Measurements from ENCODE around the gene ANO10. TPM values are rescaled to one million over a fixed set of nuclear protein-coding genes. Genes with fewer than 3 reads are reported as not detected.
"Not testable (repeated sequence)": the region's sequence is repeated elsewhere in the genome, so short reads cannot be mapped to it uniquely, and the experiment has no call there.

Gene ANO10
- total RNA-seq, 6 experiments from 2014 or later, result 10.5 to 24.1 (median 13.6) TPM

GRCh38 chr3:43363621-43364266 lies 258.1 kb downstream of the ANO10 start:
- intact Hi-C loops (cut with DNase I), result no loop called here
- Histone ChIP-seq H3K27ac (no peak overlapping the region), H3K9me3 (no peaks in the 10 kb centered on the region), H3K27me3 (no peaks in the 10 kb centered on the region), H3K4me3 (no peak overlapping the region), H3K36me3 (no peaks in the 10 kb centered on the region), H3K4me1 (no peaks in the 10 kb centered on the region)
- no CpG with 5 or more reads among the region's 26 CpGs for WGBS (ENCODE audit: insufficient coverage, low coverage, low lambda C conversion rate, missing lambda C conversion rate)
- DNase-seq (no peak), ATAC-seq (peak in 1 of 4 donors; percentile 6)
- TF ChIP-seq POLR2A (IDR thresholded peaks at IDR 0.05) (no peak), CTCF (IDR thresholded peaks at IDR 0.05) (no peak)

- DNase-seq (no peak), ATAC-seq (no peak)
- Histone ChIP-seq H3K4me3 (no peak overlapping the region), H3K27ac (no peak overlapping the region), H3K27me3 (no peaks in the 10 kb centered on the region), H3K4me1 (no peaks in the 10 kb centered on the region), H3K36me3 (no peaks in the 10 kb centered on the region), H3K9me3 (no peaks in the 10 kb centered on the region)
- intact Hi-C loops (cut with DNase I), result no loop called here
- TF ChIP-seq POLR2A (IDR thresholded peaks at IDR 0.05), result no peak
- TF ChIP-seq CTCF (IDR thresholded peaks at IDR 0.05), result no peak
- WGBS (ENCODE audit: insufficient coverage, low coverage, low lambda C conversion rate, missing lambda C conversion rate), result no CpG with 5 or more reads among the region's 6 CpGs
Observed at GRCh38 chr3:43362961-43363360, 258.9 kb downstream of the ANO10 start.

GRCh38 chr3:43362183-43362582 lies 259.6 kb downstream of the ANO10 start:
- no peak for DNase-seq
- Histone ChIP-seq H3K9me3 (no peaks in the 10 kb centered on the region), H3K27me3 (no peaks in the 10 kb centered on the region), H3K36me3 (no peaks in the 10 kb centered on the region), H3K4me3 (no peak overlapping the region), H3K27ac (no peak overlapping the region), H3K4me1 (no peaks in the 10 kb centered on the region)
- intact Hi-C loops (cut with DNase I), result no loop called here
- ATAC-seq, result no peak
- TF ChIP-seq CTCF (IDR thresholded peaks at IDR 0.05), result no peak
- TF ChIP-seq POLR2A (IDR thresholded peaks at IDR 0.05), result no peak
- no CpG with 5 or more reads among the region's 4 CpGs for WGBS (ENCODE audit: insufficient coverage, low coverage, low lambda C conversion rate, missing lambda C conversion rate)

GRCh38 chr3:43361077-43361476 lies 260.7 kb downstream of the ANO10 start:
- TF ChIP-seq CTCF (IDR thresholded peaks at IDR 0.05), result no peak
- no peak for TF ChIP-seq POLR2A (IDR thresholded peaks at IDR 0.05)
- intact Hi-C loops (cut with DNase I), result no loop called here
- no peaks in the 10 kb centered on the region for H3K4me1 ChIP-seq
- H3K9me3 ChIP-seq, result no peaks in the 10 kb centered on the region
- H3K36me3 ChIP-seq, result no peaks in the 10 kb centered on the region
- no peak for DNase-seq
- no peaks in the 10 kb centered on the region for H3K27me3 ChIP-seq
- 86% methylated on average over 1 of the region's 5 CpGs for WGBS (ENCODE audit: insufficient coverage, low coverage, low lambda C conversion rate, missing lambda C conversion rate)
- H3K4me3 ChIP-seq, result no peak overlapping the region
- ATAC-seq, result no peak
- no peak overlapping the region for H3K27ac ChIP-seq

- H3K27ac ChIP-seq; intact Hi-C loops (cut with DNase I); DNase-seq; ATAC-seq; H3K9me3 ChIP-seq; H3K4me3 ChIP-seq; H3K36me3 ChIP-seq; H3K27me3 ChIP-seq: not testable (repeated sequence)
- H3K4me1 ChIP-seq, result peaks cover 0 to 18% (median 5%) of the 10 kb centered on the region in 4 donors
- 93% methylated on average over 2 of the region's 2 CpGs for WGBS (ENCODE audit: insufficient coverage, low coverage, low lambda C conversion rate, missing lambda C conversion rate)
Observed at GRCh38 chr3:43356033-43356432, 265.8 kb downstream of the ANO10 start.
